Right lobe of liver (tissue), 6 donors: ENCODE results near the gene OR52N4. TPM values are rescaled to one million over a fixed set of nuclear protein-coding genes. Genes with fewer than 3 reads are reported as not detected.

ENCODE experiments used
- ATAC-seq, 4 donors: fragments of 200-7000 bp; cut with Tn5 transposase; one replicate each; pipeline ENCODE4 v1.9.1; 2020; ENCODE audit warnings: mild to moderate bottlenecking in 4 of 4, moderate library complexity in 4 of 4
- DNase-seq, 3 donors: peaks; one replicate each; pipeline ENCODE4 v3.0.0-alpha.2; 2020
- H3K27ac ChIP-seq, 3 donors: fragments of 200-600 bp; one replicate each; pipeline ENCODE4 v1.8.0; 2022
- H3K27me3 ChIP-seq, 2 donors: fragments of 200-600 bp; one replicate each; pipeline ENCODE4 v1.8.0; 2022
- H3K36me3 ChIP-seq, 4 donors: fragments of 200-600 bp; sonication (generic) in 1 of 4; one replicate each; pipeline versions ENCODE4 v1.5.1 to v1.8.0; 2017 to 2022; ENCODE audit warnings: control low read depth in 1 of 4
- H3K4me1 ChIP-seq, 4 donors: fragments of 200-600 bp; sonication (generic) in 1 of 4; one replicate each; pipeline versions ENCODE4 v1.5.1 to v1.8.0; 2017 to 2022; ENCODE audit warnings: control low read depth in 1 of 4
- H3K4me3 ChIP-seq, 3 donors: fragments of 200-600 bp; one replicate each; pipeline ENCODE4 v1.8.0; 2022
- H3K9me3 ChIP-seq, 4 donors: fragments of 200-600 bp; sonication (generic) in 1 of 4; one replicate each; pipeline versions ENCODE4 v1.5.1 to v1.8.0; 2017 to 2022; ENCODE audit warnings: control low read depth in 1 of 4
- POLR2A ChIP-seq: fragments of 450-650 bp; IDR thresholded peaks from one replicate; pipeline ENCODE4 v1.6.1; 2017; ENCODE audit warnings: antibody characterized with exemption, mild to moderate bottlenecking
- WGBS: methylation state at CpG from one replicate; pipeline ENCODE4 v1.1.6; 2018; ENCODE audit warnings: low coverage, low lambda C conversion rate; ENCODE audit not compliant: insufficient coverage; ENCODE audit errors: missing lambda C conversion rate; 5-methylcytosine and 5-hydroxymethylcytosine counted together
- intact Hi-C, 2 donors: fragments of 100-400 bp; cut with DNase I; formaldehyde crosslinking; loops; one replicate each; pipeline versions ENCODE4 v1.11.2 to v1.14.1; 2022
- total RNA-seq, 6 experiments: library from RNA; depleted of rRNA in 2 of 6; stranded (reverse); fragments of >200 nt in 2 of 6; fragmentation: NEBNext Ultra II Directional in 3 of 6; extraction: Animal tissue kit (Norgen Biotek cat#: 25700) in 3 of 6; gene quantifications; one replicate each; pipeline versions ENCODE4 v1.1.0 to v1.2.4, GENCODE V29; 2016 to 2023
- TF ChIP-seq, protein P1 (sequence below), 4 donors: fragments of 200-600 bp in 3 of 4; fragments of 450-650 bp in 1 of 4; IDR thresholded peaks; one replicate each; pipeline versions ENCODE4 v1.5.1 to v1.8.0; 2016 to 2022; ENCODE audit warnings: antibody characterized with exemption in 4 of 4, mild to moderate bottlenecking in 2 of 4
- donor health status: DM: no; HTN: yes; CAD: no.
- donor health status: DM: no; HTN: no; CAD: no.
- donor health status: DM: no; HTN: no; CAD: no.
- donor health status: DM: no; HTN: yes; CAD: no.
- donor health status: DM: no; HTN: yes; CAD: no.

Gene OR52N4
- total RNA-seq, 6 experiments from 2014 or later: not detected

DNA sequence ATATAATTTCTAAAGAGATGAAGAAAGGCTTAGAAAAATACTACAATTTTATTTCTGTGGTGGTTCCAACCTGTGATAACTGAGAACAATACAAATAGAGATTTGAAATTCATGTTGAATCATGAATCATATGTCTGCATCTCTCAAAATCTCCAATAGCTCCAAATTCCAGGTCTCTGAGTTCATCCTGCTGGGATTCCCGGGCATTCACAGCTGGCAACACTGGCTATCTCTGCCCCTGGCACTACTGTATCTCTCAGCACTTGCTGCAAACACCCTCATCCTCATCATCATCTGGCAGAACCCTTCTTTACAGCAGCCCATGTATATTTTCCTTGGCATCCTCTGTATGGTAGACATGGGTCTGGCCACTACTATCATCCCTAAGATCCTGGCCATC, 17.6 kb upstream of the OR52N4 start, which contains the start of gene OR56B1:
TSS of gene OR56B1 (plus strand) at position 53 of the 400 bp plus-strand sequence. CDS start at position 122, 69 bp downstream.
- H3K27ac ChIP-seq: no peak within 1 kb of the TSS
- no peak within 1 kb of the TSS for H3K4me3 ChIP-seq
- H3K9me3 ChIP-seq: no peaks in the 10 kb centered on the region
- no peak for TF ChIP-seq POLR2A
- TF ChIP-seq, protein P1, sequence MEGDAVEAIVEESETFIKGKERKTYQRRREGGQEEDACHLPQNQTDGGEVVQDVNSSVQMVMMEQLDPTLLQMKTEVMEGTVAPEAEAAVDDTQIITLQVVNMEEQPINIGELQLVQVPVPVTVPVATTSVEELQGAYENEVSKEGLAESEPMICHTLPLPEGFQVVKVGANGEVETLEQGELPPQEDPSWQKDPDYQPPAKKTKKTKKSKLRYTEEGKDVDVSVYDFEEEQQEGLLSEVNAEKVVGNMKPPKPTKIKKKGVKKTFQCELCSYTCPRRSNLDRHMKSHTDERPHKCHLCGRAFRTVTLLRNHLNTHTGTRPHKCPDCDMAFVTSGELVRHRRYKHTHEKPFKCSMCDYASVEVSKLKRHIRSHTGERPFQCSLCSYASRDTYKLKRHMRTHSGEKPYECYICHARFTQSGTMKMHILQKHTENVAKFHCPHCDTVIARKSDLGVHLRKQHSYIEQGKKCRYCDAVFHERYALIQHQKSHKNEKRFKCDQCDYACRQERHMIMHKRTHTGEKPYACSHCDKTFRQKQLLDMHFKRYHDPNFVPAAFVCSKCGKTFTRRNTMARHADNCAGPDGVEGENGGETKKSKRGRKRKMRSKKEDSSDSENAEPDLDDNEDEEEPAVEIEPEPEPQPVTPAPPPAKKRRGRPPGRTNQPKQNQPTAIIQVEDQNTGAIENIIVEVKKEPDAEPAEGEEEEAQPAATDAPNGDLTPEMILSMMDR (IDR thresholded peaks at IDR 0.05): no peak
- WGBS: no CpG with 5 or more reads among the region's 1 CpG
- ATAC-seq (no peak), DNase-seq (no peak)
- H3K36me3 ChIP-seq: no peaks in the 10 kb centered on the region
- no peaks in the 10 kb centered on the region for H3K4me1 ChIP-seq
- intact Hi-C loops: no loop called here
- no peaks in the 10 kb centered on the region for H3K27me3 ChIP-seq

DNA sequence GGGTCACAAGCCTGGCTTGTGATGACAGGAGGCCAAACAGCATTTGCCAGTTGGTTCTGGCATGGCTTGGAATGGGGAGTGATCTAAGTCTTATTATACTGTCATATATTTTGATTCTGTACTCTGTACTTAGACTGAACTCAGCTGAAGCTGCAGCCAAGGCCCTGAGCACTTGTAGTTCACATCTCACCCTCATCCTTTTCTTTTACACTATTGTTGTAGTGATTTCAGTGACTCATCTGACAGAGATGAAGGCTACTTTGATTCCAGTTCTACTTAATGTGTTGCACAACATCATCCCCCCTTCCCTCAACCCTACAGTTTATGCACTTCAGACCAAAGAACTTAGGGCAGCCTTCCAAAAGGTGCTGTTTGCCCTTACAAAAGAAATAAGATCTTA, 17.0 kb upstream of the OR52N4 start:
- H3K27me3 ChIP-seq: no peaks in the 10 kb centered on the region
- ATAC-seq (no peak), DNase-seq (no peak)
- H3K4me3 ChIP-seq: no peak overlapping the region
- intact Hi-C loops: no loop called here
- H3K36me3 ChIP-seq: no peaks in the 10 kb centered on the region
- H3K27ac ChIP-seq: no peak overlapping the region
- H3K9me3 ChIP-seq: no peaks in the 10 kb centered on the region
- TF ChIP-seq POLR2A: no peak
- TF ChIP-seq, protein P1 (IDR thresholded peaks at IDR 0.05): no peak
- H3K4me1 ChIP-seq: no peaks in the 10 kb centered on the region

DNA sequence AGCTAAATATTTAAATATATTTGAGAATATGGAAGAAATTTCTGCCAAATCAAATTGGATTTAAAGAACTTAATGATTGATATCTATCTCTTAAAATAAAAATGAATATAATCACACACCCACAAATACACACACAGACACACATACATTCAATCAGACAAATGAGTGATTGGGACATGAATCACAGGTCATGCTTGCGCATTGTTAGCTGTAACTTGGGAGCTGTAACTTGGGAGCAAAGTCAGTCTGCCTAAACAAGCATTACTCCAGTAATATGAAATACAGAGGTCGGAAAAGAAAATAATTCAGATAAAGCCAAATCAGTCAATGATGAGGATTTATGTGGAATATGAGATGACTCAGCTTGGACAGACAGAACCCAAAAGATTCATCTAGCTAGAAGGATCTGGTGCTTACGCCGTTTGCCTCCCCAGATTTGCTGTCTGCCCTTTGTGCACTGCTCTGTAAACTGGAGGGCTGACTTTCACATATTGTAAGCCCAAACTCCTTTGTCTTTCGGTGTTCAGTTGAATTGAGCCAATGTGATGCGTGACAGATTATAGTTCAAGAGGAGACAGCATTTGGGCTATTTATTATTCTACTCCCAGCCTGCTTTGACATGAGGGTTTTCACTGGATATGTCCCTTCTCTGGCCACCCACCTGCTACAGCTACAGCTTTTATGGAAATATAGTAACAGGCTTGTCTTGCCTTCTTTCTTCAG, 16.2 kb upstream of the OR52N4 start:
- H3K27ac ChIP-seq: no peak overlapping the region
- ATAC-seq (no peak), DNase-seq (no peak)
- H3K9me3 ChIP-seq: no peaks in the 10 kb centered on the region
- no peaks in the 10 kb centered on the region for H3K27me3 ChIP-seq
- H3K36me3 ChIP-seq: no peaks in the 10 kb centered on the region
- no peak for TF ChIP-seq POLR2A
- TF ChIP-seq, protein P1 (IDR thresholded peaks at IDR 0.05): no peak
- H3K4me1 ChIP-seq: no peaks in the 10 kb centered on the region
- no peak overlapping the region for H3K4me3 ChIP-seq
- WGBS: 47% methylated on average over 6 of the region's 6 CpGs
- intact Hi-C loops: no loop called here

DNA sequence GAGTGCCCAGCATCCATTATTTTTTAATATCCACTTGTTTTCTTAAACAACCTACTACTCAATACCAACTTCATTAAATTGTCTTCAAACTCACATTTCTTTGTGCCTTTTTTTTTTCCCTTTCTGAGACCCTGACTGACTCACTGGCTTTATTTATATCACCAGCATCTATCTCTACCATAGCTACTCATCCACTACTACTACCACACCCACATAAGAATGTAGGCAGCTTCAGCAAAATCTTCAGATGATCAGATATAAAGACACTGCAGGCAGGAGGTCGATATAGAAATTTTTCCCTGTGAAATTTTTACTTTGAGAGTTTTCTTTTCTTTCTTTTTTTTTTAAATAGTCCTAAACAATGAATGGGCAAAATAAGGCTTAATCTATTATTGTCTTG, 15.6 kb upstream of the OR52N4 start:
- whole genome bisulfite sequencing: 15% methylated on average over 1 of the region's 1 CpG

More for the DNA sequence above, 15.6 kb upstream of the OR52N4 start:
- H3K4me3 ChIP-seq: no peak overlapping the region
- intact Hi-C loops: no loop called here
- DNase-seq (no peak), ATAC-seq (no peak)
- H3K4me1 ChIP-seq: no peaks in the 10 kb centered on the region
- H3K36me3 ChIP-seq: no peaks in the 10 kb centered on the region
- H3K27me3 ChIP-seq: no peaks in the 10 kb centered on the region
- no peaks in the 10 kb centered on the region for H3K9me3 ChIP-seq
- TF ChIP-seq, protein P1 (IDR thresholded peaks at IDR 0.05): no peak
- TF ChIP-seq POLR2A: no peak
- H3K27ac ChIP-seq: no peak overlapping the region
